GM21576 (cell line): ENCODE measurements around the gene VDAC1.
A peak's percentile ranks its signal among the peaks of the same experiment; 100 is the strongest.

Experiments used
- ATAC-seq: cut with Tn5 transposase; IDR thresholded peaks from one replicate; pipeline ENCODE4 v1.9.1; 2021; ENCODE audit warnings: mild to moderate bottlenecking, moderate library complexity; ENCODE audit not compliant: unreplicated experiment

Gene VDAC1

DNA sequence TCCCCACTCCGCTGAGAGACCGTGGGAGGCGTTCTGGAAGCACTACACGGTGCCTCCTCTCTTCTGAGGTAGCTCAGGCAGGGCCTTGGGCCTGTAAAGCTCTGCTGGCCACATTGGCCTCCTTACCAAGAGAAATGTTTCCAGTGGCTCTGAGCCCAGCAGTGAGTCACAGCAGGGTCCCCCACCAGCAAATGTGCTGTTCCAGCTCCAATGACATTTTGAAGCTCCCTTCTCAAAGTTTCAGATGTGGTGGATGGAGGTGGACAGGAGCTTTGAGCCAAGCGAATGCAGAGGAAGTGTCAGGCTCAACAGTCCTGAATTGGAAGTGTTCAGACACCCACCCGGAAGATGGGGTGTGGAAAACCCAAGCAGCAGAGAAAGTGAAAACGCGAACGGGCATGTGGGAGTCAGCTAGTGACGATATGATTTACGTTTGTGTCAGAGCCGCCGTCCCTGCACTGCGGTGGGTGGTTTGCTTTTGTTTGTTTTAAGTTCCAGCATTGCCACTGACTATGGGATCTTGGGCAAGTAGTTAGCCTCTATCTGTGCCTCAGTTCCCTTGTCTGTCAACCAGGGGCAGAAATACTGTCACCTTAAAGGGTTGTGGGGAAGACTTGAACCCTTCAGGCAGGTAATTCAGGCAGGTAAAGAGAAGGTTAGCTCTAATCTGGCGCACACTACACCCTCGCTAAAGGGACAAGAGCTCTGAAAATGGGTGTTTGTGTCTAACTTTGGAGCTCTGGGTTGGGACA, 74.5 kb downstream of the VDAC1 start:
- ATAC-seq = peak; percentile 37

DNA sequence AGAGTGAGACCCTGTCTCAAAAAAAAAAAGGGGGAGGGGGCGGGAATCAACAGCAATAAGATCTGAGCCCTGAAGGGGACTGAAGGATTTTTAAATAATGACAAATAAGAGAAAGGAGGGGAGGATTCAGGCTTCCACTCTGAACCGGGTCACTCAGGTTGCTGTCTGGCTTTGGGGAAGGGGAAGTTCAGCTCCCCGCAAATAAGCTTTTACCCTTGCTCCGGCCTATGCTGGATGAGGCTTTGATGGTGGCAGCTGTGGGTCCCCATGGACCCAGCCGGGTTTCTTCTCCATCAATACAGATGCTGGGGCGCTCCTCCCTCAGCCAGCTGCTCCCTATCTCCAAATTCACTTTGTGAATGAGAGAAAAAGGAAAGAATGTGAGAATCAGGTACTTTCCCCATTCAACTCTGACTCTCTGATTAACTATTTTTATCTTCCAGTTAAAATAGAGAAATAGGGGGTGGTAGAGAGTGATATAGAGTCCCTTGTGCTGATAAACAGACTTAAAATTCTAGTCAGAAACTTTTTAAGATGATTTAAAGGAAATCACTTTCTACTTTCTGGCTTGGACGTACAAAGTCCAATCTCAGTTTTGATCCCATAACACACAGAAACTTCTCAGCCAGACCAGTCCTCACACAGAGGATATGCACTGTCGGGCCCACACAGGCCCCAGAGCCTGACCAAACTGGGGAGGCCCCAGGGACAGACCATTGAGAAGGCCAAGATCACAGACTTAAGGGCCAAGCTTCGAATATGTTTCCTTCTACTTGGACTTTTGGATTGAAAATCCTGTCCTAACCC, 76.0 kb downstream of the VDAC1 start:
- ATAC-seq = no peak

DNA sequence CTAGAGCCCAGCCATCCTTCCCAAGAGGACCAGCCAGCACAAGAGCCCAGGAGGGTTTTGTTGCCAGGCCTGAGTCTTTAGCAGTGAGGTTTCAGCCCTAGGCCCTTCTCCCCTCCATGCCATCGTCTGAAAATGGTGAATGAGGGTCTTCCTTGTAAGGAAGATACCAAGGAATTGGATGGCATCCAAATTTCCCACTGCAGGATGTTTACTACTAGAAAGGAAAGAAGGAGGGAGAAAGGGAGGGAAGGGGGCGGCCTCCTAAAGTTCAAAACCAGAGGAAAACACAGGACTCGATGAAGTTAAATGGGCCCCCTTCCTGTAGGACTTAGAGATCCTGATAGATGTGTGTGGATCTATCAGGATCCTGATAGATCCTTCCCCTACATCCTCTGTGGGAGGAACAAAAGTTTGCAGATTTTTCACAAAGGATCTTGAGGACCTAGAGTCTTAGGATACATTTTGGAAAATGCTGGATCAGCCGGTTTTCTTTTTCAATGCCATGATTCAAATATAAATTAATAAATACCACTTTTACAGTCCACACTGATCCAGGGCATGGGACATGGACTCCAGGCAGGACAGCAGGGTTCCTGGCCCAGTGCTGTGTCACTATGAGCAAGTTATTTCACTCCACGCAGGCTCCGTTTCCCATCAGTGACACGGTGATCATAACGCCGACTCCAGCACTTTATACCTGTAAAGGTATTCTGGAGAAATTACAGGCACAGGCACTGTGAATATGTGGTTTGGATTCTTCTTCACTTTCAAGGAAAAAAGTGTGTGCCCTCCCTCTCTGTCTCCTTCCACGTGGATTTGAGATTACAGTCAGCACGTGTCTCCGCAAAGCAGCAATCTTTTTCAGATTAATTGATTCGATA, 77.2 kb downstream of the VDAC1 start:
- no peak for ATAC-seq

DNA sequence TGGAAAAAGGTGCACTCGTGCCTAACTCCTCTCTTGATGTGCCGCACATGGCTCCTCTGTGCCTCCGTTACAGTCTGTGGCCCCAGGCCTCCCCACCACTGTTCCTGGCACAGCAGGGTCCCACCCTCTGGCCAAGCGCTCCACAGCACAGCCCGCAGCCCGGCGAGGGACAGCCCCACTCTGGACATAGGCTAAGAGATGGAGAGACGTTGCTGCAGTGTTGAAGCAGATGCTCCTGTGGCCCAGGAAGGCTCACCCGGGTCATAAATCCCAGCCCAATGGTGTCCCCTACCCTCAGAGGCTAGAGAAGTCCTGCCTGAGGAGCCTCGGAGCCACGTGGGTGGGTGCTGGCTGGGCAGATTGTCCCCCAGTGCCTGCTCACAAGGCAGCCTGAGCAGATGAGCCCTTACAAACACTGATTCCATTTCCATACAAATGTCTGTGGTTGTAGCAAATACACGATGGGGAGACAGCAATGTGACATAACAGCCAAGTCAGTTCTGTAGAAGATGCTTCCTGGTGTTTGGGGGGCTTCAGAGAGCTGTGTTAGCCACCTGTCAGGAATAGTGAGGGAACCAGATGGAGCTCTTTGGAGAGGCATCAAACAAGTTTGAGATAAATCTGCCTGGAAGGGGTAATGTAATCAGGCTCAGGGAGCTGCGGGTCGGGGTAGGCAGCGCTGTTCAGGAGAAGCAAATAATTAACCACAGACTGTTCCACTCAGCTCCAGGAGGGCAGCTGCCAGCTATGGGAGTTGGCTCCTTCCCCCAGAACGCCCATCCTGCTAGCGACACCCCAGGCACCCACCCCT, 78.1 kb downstream of the VDAC1 start:
- no peak for ATAC-seq

DNA sequence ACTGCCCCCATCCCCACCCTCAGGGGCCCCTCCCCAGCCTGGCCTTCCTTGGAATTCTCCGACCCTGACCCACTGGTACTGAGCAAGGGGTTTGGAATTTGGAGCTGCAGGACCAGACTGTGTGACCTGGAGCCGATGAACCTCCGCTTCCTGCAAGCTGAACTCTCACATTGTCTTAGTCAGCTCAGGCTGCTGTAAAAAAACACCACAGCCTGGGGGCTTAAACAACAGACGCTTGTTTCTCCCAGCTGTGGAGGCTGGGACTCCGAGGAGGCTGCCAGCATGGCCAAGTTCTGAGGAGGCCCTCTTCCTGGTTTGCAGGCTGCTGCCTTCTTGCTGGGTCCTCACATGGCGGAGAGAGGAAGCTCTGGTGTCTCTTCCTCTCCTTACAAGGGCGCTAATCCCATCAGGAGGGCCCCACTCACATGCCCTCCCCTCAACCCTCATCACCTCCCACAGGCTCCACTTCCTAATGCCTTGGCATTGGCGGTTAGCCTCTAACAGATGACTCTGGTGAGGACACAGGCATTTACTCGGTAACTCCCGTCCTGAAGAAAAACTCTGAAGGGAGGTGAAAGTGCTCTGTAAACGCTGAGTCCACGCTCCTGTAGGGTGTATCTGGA, 78.8 kb downstream of the VDAC1 start:
- ATAC-seq = no peak

DNA sequence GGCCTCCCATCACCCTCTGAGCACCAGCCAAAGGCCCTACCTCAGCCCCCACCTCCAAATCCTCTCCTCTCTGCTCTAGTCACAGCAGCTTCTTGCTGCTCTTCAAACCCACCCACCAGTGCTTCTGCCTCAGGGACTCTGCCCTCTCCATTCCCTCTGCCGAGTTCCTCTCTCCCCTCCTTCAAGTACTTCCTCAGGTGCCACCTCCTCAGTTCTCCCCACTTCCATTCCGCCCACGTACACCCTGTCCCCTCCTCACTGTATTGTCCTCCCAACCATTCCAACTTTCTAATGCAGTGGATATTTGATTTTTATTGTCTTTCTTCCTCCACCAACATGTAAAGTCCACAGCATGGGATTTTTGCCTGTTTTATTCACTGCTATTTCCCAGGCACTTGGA, 79.5 kb downstream of the VDAC1 start:
- ATAC-seq = no peak

DNA sequence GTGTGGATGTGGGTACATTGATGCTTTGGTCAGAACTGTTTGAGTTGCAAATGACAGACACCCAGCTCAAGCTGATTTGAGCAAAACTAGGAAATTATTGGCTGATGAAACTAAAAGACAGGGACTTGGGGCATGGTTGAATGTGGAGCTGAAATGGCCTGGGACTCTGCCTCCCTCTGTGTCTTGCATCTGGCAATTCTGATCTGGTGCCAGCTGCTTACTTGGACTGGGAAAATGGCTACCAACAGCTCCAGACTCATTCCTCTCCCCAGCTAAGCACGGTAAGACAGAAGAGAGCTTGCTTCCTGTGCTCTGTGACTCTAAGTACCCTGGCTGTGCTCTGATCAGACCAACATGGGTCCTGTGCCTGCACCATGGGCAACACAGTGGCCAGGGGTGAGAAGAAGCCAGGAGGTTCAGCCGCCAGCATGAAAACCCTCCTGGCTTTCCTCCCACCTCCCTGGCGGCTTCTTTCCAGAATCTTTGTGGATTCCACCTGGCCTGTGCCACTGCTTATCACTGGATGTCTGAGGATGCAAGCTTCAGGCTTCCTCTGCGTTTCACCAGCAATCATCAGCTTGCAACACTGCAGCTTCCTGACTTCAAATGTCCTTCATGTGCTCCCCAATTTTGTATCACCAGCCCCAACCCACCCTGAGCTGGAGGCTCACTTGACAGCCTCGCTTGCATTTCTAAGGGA, 80.4 kb downstream of the VDAC1 start:
- no peak for ATAC-seq

DNA sequence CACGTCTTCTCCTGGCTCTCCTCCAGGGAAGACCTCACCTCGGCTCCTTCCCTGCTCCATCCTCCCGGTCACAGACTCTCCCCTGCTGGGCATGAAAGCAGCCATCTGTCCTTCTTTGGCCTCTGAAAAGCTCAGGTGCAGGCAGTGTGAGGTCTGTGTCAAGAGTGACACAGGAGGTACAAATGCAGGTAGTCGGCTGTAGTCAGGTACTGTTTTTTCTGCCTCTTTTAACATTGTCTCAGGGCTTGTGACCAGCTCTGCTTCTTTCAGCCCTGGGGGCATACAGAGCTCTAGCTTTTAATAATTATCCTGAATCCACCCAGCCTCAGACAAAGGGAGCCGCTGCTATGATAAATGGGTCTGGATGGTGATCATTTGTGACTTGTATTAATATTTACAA, 82.8 kb downstream of the VDAC1 start:
- ATAC-seq = no peak
